ENCODE data around the gene INTS1.

DNA sequence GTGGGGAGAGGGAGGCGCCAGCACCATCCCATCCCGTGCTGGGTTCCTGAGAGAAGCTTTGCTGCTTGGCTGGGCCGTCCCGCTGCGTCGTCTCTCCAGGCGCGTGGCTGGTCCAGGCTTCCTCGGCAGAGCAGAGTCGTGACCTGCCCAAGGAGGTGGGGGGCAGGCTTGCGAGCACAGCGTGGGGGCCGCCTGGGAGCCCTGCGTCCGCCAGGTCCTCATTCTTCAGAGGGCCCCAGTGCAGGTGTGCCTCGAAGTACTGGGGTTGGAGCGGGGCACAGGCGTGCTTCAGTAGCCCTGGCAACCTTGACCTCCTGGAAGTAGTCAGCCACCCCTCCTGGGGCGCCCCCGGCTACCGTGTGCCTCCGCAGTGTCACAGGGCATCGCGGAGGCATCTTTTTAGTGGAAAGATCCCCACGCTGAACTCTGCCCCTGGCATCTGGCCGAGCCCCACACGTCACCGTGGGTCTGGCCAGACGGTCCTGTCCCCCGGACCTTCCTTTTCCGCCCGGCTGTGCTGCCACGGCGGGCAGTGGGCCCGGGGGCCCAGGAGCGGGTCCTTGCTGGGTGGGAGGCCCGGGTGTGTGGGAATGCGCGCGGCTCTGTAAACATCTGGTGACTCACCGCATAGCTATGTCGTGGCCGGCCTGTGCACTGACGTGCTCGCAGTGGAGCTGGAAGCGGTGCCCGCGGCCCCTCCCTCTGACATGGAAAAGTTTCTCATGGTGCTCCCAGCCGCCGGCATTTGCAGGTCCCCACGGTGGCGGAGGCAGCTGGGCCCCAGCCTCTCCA is 32.8 kb upstream of the INTS1 start:
- TF ChIP-seq, protein P1, sequence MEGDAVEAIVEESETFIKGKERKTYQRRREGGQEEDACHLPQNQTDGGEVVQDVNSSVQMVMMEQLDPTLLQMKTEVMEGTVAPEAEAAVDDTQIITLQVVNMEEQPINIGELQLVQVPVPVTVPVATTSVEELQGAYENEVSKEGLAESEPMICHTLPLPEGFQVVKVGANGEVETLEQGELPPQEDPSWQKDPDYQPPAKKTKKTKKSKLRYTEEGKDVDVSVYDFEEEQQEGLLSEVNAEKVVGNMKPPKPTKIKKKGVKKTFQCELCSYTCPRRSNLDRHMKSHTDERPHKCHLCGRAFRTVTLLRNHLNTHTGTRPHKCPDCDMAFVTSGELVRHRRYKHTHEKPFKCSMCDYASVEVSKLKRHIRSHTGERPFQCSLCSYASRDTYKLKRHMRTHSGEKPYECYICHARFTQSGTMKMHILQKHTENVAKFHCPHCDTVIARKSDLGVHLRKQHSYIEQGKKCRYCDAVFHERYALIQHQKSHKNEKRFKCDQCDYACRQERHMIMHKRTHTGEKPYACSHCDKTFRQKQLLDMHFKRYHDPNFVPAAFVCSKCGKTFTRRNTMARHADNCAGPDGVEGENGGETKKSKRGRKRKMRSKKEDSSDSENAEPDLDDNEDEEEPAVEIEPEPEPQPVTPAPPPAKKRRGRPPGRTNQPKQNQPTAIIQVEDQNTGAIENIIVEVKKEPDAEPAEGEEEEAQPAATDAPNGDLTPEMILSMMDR (IDR thresholded peaks at IDR 0.05): no peak
- peak; percentile 30 to 70 for TF ChIP-seq POLR2A (IDR thresholded peaks at IDR 0.05)

Data from heart left ventricle (tissue), 13 donors.